Heart left ventricle (tissue), 13 donors: ENCODE results near the gene SAV1.

Experiments used
- POLR2A ChIP-seq, 2 donors: fragments of 450-650 bp; IDR thresholded peaks; one replicate each; pipeline ENCODE4 v1.6.1; 2017; ENCODE audit warnings: antibody characterized with exemption in 2 of 2, mild to moderate bottlenecking in 2 of 2, moderate library complexity in 2 of 2
- TF ChIP-seq, protein P1 (sequence below), 12 donors: fragments of 200-600 bp; sonication (generic) in 4 of 12; IDR thresholded peaks; one replicate each; pipeline versions ENCODE4 v1.5.0 to v1.8.0; 2018 to 2022; ENCODE audit warnings: antibody characterized with exemption in 12 of 12, mild to moderate bottlenecking in 5 of 12
- donor health status: ischemic (EF 13 %, LVEDD 7.1; RV severe dilation, severe dysfunction).
- donor health status: DM: no; HTN: yes; CAD: no.
- donor health status: DM: no; HTN: no; CAD: no.
- donor health status: ischemic (EF 25% LVEDD 6.9; RV normal size, moderate dysfunction).
- donor health status: ischemic (EF 25% LVEDD 5.7; RV mildly dilated, moderate dysfunction).
- donor health status: ischemic (EF 35%, LVEDD 5.7; RV mildly dilated, moderate dysfunction).
- donor health status: nonischemic (EF 11% LVEDD 7.7; RV severe dilation, severe dysfunction).
- donor health status: DM: yes; HTN: yes; CAD: no.
- donor health status: PGD.
- donor health status: ischemic (EF 29% LVEDD 5.4; RV normal size, mild dysfunction).
- donor health status: nonischemic (EF 23%, LVEDD 6.1; RV moderate dilation, normal function).

DNA sequence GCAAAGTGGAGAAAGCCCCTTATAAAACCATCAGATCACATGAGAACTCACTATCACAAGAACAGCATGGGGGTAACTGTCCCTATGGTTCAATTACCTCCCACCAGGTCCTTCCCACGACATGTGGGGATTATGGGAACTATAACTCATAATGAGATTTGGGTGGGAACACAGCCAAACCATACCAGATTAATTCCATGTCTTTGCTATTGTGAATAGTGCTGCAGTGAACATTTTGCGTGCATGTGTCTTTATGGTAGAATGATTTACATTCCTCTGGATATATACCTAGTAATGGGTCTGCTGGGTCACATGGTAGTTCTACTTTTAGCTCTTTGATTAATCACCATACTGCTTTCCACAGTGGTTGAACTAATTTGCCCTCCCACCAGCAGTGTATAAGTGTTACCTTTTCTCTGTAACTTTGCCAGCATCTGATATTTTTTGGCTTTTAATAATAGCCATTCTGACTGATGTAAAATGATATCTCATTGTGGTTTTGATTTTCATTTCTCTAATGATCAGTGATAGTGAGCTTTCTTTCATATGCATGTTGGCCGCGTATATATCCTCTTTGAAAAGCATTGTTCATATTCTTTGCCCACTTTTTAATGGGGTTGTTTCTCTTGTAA lies 29.7 kb upstream of the SAV1 start:
- TF ChIP-seq, protein P1, sequence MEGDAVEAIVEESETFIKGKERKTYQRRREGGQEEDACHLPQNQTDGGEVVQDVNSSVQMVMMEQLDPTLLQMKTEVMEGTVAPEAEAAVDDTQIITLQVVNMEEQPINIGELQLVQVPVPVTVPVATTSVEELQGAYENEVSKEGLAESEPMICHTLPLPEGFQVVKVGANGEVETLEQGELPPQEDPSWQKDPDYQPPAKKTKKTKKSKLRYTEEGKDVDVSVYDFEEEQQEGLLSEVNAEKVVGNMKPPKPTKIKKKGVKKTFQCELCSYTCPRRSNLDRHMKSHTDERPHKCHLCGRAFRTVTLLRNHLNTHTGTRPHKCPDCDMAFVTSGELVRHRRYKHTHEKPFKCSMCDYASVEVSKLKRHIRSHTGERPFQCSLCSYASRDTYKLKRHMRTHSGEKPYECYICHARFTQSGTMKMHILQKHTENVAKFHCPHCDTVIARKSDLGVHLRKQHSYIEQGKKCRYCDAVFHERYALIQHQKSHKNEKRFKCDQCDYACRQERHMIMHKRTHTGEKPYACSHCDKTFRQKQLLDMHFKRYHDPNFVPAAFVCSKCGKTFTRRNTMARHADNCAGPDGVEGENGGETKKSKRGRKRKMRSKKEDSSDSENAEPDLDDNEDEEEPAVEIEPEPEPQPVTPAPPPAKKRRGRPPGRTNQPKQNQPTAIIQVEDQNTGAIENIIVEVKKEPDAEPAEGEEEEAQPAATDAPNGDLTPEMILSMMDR (IDR thresholded peaks at IDR 0.05): no peak
- no peak for TF ChIP-seq POLR2A (IDR thresholded peaks at IDR 0.05)
